A673 (cell line): ENCODE data around the gene LRRC4C. TPM values are rescaled to one million over a fixed set of nuclear protein-coding genes. Genes with fewer than 3 reads are reported as not detected.

Experiments used
- BruUV-seq: library from RNA; stranded (reverse); fragments of 400-500 nt; replicated peaks from 2 replicates; lab custom pipeline; 2021; lab: Mats Ljungman, UMichigan
- CTCF ChIA-PET: fragments of 300-600 bp; sonication (Branson Sonifier 250); formaldehyde crosslinking; loops from one replicate; lab custom pipeline; 2022; ENCODE audit warnings: antibody characterized with exemption; lab: Charles Lee
- POLR2A ChIA-PET: fragments of 300-600 bp; sonication (Branson Sonifier 250); formaldehyde crosslinking; loops from one replicate; lab custom pipeline; 2022; ENCODE audit warnings: antibody characterized with exemption; ENCODE audit not compliant: low non-redundant PET; lab: Charles Lee
- DNase-seq: peaks from one replicate; pipeline ENCODE4 v3.0.0-alpha.2; 2015; ENCODE audit warnings: low spot score
- H3K27ac ChIP-seq: fragments of 200-600 bp; sonication (generic); 2 replicates; pipeline ENCODE4 v1.5.1; 2016; ENCODE audit warnings: mixed run types, low read depth, mild to moderate bottlenecking, mixed read lengths, antibody characterized with exemption, low read length; ENCODE audit not compliant: poor library complexity, severe bottlenecking
- H3K27me3 ChIP-seq: fragments of 200-600 bp; sonication (generic); replicated peaks from 2 replicates; pipeline ENCODE4 v1.6.1; 2017; ENCODE audit warnings: mixed run types, low read depth, mild to moderate bottlenecking, mixed read lengths, antibody characterized with exemption, low read length; ENCODE audit not compliant: insufficient read depth, poor library complexity
- H3K36me3 ChIP-seq: fragments of 200-600 bp; sonication (generic); 2 replicates; pipeline ENCODE4 v1.6.1; 2016; ENCODE audit warnings: mixed run types, mild to moderate bottlenecking, mixed read lengths, antibody characterized with exemption, low read length; ENCODE audit not compliant: insufficient read depth, poor library complexity, severe bottlenecking
- H3K4me1 ChIP-seq: fragments of 200-600 bp; sonication (generic); 2 replicates; pipeline ENCODE4 v1.6.1; 2017; ENCODE audit warnings: mixed run types, mild to moderate bottlenecking, mixed read lengths, antibody characterized with exemption, low read length; ENCODE audit not compliant: insufficient read depth, poor library complexity, severe bottlenecking
- H3K4me3 ChIP-seq: fragments of 200-600 bp; sonication (generic); 2 replicates; pipeline ENCODE4 v1.5.1; 2016; ENCODE audit warnings: low read depth, mixed run types, mild to moderate bottlenecking, mixed read lengths, low read length; ENCODE audit not compliant: poor library complexity, severe bottlenecking
- H3K9me3 ChIP-seq: fragments of 200-600 bp; sonication (generic); 2 replicates; pipeline ENCODE4 v1.6.1; 2016; ENCODE audit warnings: mixed run types, low read depth, mild to moderate bottlenecking, mixed read lengths, antibody characterized with exemption, low read length; ENCODE audit not compliant: poor library complexity, severe bottlenecking
- EZH2 ChIP-seq: fragments of 200-600 bp; sonication (generic); IDR thresholded peaks from 2 replicates; pipeline ENCODE4 v1.6.1; 2017; ENCODE audit warnings: borderline replicate concordance, low read depth, mild to moderate bottlenecking, mixed read lengths, antibody characterized with exemption, low read length; ENCODE audit not compliant: poor library complexity, severe bottlenecking
- intact Hi-C: fragments of 100-400 bp; cut with micrococcal nuclease; formaldehyde crosslinking; loops from one replicate; pipeline ENCODE4 v1.10.0; 2022; ENCODE audit not compliant: unreplicated experiment
- total RNA-seq: library from RNA; stranded (reverse); gene quantifications from 2 replicates; pipeline ENCODE4 v1.2.3, GENCODE V29; 2021
- TF ChIP-seq, protein P1 (sequence below): fragments of 300-800, 200-600 bp; sonication (generic); conservative IDR thresholded peaks from 2 replicates; pipeline ENCODE4 v1.5.1; 2017; ENCODE audit warnings: low read depth, mild to moderate bottlenecking, antibody characterized with exemption, low read length, moderate library complexity, mixed read lengths

Gene LRRC4C
- total RNA-seq, 1 experiment from 2014 or later: 38.3 TPM

- BruUV-seq: no TSS peak
- no peaks in the 10 kb centered on the region for H3K4me1 ChIP-seq
- H3K27ac ChIP-seq: no peak overlapping the region
- DNase-seq: no peak
- ChIA-PET CTCF (no interaction called here), POLR2A (no interaction called here)
- H3K9me3 ChIP-seq: peaks cover 3% of the 10 kb centered on the region
- no peaks in the 10 kb centered on the region for H3K27me3 ChIP-seq
- no peak for TF ChIP-seq EZH2
- TF ChIP-seq, protein P1, sequence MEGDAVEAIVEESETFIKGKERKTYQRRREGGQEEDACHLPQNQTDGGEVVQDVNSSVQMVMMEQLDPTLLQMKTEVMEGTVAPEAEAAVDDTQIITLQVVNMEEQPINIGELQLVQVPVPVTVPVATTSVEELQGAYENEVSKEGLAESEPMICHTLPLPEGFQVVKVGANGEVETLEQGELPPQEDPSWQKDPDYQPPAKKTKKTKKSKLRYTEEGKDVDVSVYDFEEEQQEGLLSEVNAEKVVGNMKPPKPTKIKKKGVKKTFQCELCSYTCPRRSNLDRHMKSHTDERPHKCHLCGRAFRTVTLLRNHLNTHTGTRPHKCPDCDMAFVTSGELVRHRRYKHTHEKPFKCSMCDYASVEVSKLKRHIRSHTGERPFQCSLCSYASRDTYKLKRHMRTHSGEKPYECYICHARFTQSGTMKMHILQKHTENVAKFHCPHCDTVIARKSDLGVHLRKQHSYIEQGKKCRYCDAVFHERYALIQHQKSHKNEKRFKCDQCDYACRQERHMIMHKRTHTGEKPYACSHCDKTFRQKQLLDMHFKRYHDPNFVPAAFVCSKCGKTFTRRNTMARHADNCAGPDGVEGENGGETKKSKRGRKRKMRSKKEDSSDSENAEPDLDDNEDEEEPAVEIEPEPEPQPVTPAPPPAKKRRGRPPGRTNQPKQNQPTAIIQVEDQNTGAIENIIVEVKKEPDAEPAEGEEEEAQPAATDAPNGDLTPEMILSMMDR: no peak
- no peak overlapping the region for H3K4me3 ChIP-seq
- intact Hi-C loops: no loop called here
- no peaks in the 10 kb centered on the region for H3K36me3 ChIP-seq
Observed at GRCh38 chr11:40819230-40819629, 640.2 kb downstream of the LRRC4C start.

- peaks cover 3% of the 10 kb centered on the region for H3K9me3 ChIP-seq
- intact Hi-C loops: no loop called here
- no peaks in the 10 kb centered on the region for H3K36me3 ChIP-seq
- TF ChIP-seq, protein P1: no peak
- TF ChIP-seq EZH2: no peak
- BruUV-seq: no TSS peak
- CTCF ChIA-PET: interaction anchor here (0.6 kb wide), 1 partner anchor 961 kb away, joined by 3 read pairs; no protein-coding TSS in a partner anchor
- H3K4me3 ChIP-seq: no peak overlapping the region
- DNase-seq: no peak
- no peaks in the 10 kb centered on the region for H3K4me1 ChIP-seq
- POLR2A ChIA-PET: no interaction called here
- H3K27me3 ChIP-seq: no peaks in the 10 kb centered on the region
- H3K27ac ChIP-seq: no peak overlapping the region
Observed at GRCh38 chr11:40816976-40817375, 642.5 kb downstream of the LRRC4C start.

- H3K36me3 ChIP-seq: no peaks in the 10 kb centered on the region
- H3K4me1 ChIP-seq: no peaks in the 10 kb centered on the region
- ChIA-PET CTCF (no interaction called here), POLR2A (no interaction called here)
- TF ChIP-seq EZH2: no peak
- TF ChIP-seq, protein P1: no peak
- H3K27ac ChIP-seq: no peak overlapping the region
- peaks cover 3% of the 10 kb centered on the region for H3K9me3 ChIP-seq
- no peak overlapping the region for H3K4me3 ChIP-seq
- intact Hi-C loops: no loop called here
- H3K27me3 ChIP-seq: no peaks in the 10 kb centered on the region
- no TSS peak for BruUV-seq
- DNase-seq: no peak
Observed at GRCh38 chr11:40797981-40798380, 661.5 kb downstream of the LRRC4C start.
